ENCODE results near the gene MED27. TPM values are rescaled to one million over a fixed set of nuclear protein-coding genes. Genes with fewer than 3 reads are reported as not detected.

The MED27 gene
- polyA plus RNA-seq, 1 experiment, result 36.9 TPM

DNA sequence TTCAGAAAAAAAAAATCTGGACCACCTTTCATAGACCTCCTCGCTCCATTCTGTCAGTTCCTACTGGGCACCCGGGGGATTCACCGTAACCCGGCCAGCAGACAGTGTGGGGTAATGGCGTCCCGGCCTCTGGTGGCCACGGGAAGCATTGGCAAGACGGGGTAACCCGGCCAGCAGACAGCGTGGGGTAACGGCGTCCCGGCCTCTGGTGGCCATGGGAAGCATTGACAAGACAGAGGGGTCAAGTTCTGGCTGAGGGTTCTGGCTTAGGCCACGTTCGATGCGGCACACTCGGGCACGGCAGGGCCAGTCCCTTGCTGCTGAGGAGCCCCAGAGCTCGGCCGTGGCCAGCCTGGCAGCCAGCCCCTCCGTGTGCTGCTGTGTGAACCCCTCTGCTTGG, 223.6 kb downstream of the MED27 start:
- no peak for DNase-seq (ENCODE audit: low read depth)
- ChIA-PET CTCF (no interaction called here), POLR2A (no interaction called here)
- H3K4me3 ChIP-seq (ENCODE audit: low read depth, low read length), result no peak overlapping the region
- peaks cover 4% of the 10 kb centered on the region for H3K36me3 ChIP-seq (ENCODE audit: control insufficient read depth, insufficient read depth, low read length)
- H3K27me3 ChIP-seq (ENCODE audit: control insufficient read depth, insufficient read depth, low read length), result no peaks in the 10 kb centered on the region
- TF ChIP-seq, protein P1, sequence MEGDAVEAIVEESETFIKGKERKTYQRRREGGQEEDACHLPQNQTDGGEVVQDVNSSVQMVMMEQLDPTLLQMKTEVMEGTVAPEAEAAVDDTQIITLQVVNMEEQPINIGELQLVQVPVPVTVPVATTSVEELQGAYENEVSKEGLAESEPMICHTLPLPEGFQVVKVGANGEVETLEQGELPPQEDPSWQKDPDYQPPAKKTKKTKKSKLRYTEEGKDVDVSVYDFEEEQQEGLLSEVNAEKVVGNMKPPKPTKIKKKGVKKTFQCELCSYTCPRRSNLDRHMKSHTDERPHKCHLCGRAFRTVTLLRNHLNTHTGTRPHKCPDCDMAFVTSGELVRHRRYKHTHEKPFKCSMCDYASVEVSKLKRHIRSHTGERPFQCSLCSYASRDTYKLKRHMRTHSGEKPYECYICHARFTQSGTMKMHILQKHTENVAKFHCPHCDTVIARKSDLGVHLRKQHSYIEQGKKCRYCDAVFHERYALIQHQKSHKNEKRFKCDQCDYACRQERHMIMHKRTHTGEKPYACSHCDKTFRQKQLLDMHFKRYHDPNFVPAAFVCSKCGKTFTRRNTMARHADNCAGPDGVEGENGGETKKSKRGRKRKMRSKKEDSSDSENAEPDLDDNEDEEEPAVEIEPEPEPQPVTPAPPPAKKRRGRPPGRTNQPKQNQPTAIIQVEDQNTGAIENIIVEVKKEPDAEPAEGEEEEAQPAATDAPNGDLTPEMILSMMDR (IDR thresholded peaks at IDR 0.05; ENCODE audit: insufficient read depth, low read depth, low read length), result no peak

DNA sequence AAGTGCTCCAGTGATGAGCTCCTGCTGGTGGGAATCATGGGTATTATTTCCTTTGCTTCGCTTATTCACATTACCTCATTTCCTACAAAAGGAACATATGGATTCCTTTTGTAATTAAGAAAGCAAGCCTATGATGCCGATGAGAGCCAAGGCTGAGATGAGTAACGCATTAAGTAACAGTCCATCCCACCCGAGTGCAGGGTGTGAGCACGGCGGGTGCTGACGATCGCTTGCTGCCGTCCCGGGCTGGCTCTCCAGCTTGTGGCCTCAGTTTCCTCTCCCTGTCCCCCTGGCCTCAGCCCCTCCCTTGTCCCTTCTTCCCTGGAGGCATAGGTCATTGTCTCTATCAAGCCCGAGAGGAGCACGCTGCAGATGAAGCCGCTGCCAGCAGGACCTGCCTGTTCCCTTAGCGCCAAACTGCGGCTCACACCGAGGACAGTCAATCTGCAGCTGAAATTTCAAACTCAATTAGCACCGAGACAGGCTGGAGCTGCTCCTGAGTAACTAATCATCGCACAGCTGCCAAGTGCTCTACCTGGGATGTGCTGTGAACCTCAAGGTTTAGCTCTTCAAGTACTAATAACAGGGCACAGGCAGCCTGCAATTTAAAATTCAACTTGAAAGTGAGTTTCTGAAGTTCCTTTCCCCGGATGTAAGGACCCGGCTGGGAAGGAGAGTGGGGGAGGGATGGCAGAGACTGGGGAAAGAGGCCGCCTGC, 224.6 kb downstream of the MED27 start:
- Histone ChIP-seq H3K4me3 (ENCODE audit: low read depth, low read length) (no peak overlapping the region), H3K36me3 (ENCODE audit: control insufficient read depth, insufficient read depth, low read length) (peaks cover 1% of the 10 kb centered on the region), H3K27me3 (ENCODE audit: control insufficient read depth, insufficient read depth, low read length) (no peaks in the 10 kb centered on the region)
- DNase-seq (ENCODE audit: low read depth), result no peak
- POLR2A ChIA-PET, result no interaction called here
- TF ChIP-seq, protein P1 (IDR thresholded peaks at IDR 0.05; ENCODE audit: insufficient read depth, low read depth, low read length), result no peak
- CTCF ChIA-PET, result interaction anchor here (1.9 kb wide), 1 partner anchor 381 kb away, joined by 4 read pairs; no protein-coding TSS in a partner anchor

DNA sequence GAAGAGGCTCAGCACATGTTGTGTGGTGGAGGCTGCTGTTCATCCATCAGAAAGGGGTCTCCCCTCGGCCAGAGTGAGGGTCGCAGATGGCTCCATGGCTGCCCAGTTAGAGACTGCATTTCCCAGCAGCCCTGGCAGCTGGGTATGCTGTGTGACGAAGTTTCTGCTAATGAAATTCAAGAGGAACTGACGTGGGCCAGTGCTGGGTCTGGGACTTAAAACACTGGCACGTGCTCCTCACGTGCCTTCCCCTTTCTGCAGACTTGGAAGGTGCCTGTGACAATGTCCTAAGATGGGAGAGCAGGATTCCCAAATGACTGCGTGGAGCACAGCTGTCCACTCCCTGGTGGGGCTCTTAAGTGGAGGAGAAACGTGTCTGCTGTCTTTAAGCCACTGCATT, 225.3 kb downstream of the MED27 start:
- ChIA-PET CTCF (interaction anchor here (0.9 to 1.9 kb wide), 2 partner anchors 15 to 382 kb away, joined by 4 to 6 read pairs; no protein-coding TSS in a partner anchor), POLR2A (no interaction called here)
- TF ChIP-seq, protein P1 (IDR thresholded peaks at IDR 0.05; ENCODE audit: insufficient read depth, low read depth, low read length), result no peak
- no peaks in the 10 kb centered on the region for H3K27me3 ChIP-seq (ENCODE audit: control insufficient read depth, insufficient read depth, low read length)
- no peak for DNase-seq (ENCODE audit: low read depth)
- no peak overlapping the region for H3K4me3 ChIP-seq (ENCODE audit: low read depth, low read length)
- no peaks in the 10 kb centered on the region for H3K36me3 ChIP-seq (ENCODE audit: control insufficient read depth, insufficient read depth, low read length)

DNA sequence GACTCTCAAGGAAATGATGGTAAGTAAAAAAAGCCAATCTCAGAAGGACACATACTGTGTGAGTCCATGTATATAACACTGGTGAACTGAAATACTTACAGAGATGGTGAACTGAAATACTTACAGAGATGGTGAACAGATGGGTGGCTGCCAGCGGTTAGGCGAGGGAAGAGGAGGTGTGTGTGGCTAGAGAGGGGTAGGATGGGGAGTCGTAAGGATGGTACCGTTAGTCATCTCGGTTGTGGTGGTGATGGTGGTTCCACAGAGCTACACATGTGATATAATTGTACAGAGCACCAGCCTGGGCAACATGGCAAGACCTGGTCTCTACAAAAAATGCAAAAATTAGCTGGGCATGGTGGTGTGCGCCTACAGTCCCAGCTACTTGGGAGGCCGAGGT, 226.2 kb downstream of the MED27 start:
- Histone ChIP-seq H3K27me3 (ENCODE audit: control insufficient read depth, insufficient read depth, low read length) (no peaks in the 10 kb centered on the region), H3K36me3 (ENCODE audit: control insufficient read depth, insufficient read depth, low read length) (no peaks in the 10 kb centered on the region), H3K4me3 (ENCODE audit: low read depth, low read length) (no peak overlapping the region)
- POLR2A ChIA-PET, result no interaction called here
- TF ChIP-seq, protein P1 (IDR thresholded peaks at IDR 0.05; ENCODE audit: insufficient read depth, low read depth, low read length), result no peak
- no peak for DNase-seq (ENCODE audit: low read depth)
- CTCF ChIA-PET, result interaction anchor here (0.6 to 1.9 kb wide), 3 partner anchors 14 to 383 kb away, joined by 3 to 4 read pairs (median 3); no protein-coding TSS in a partner anchor

DNA sequence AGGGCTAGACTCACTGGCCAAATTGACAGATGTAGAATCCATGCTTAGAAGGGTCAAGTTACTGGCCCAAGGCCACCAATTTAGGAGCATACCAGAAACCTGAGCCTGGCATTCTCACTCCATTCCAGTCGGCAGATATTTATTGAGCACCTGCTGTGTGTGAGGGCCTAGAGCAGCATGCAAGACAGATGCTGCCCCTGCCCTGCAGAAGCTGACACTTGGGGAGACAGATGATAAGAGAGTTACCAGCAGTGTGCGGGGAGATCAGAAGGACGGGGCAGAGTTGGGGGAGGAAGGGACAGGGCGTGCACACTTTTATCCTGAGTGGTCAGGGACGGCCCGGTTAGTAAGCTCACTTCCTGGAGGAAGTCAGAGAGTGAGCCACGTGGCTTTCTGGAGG, 228.3 kb downstream of the MED27 start:
- CTCF ChIA-PET, result interaction anchor here (0.6 kb wide), 1 partner anchor 521 kb away, joined by 3 read pairs; no protein-coding TSS in a partner anchor
- POLR2A ChIA-PET, result no interaction called here
- no peaks in the 10 kb centered on the region for H3K36me3 ChIP-seq (ENCODE audit: control insufficient read depth, insufficient read depth, low read length)
- H3K4me3 ChIP-seq (ENCODE audit: low read depth, low read length), result no peak overlapping the region
- peaks cover 3% of the 10 kb centered on the region; the same call in 1 of the 2 replicates for H3K27me3 ChIP-seq (ENCODE audit: control insufficient read depth, insufficient read depth, low read length)
- TF ChIP-seq, protein P1 (IDR thresholded peaks at IDR 0.05; ENCODE audit: insufficient read depth, low read depth, low read length), result no peak
- DNase-seq (ENCODE audit: low read depth), result no peak
